Liver (tissue), 9 donors: ENCODE measurements around the gene ANXA9. TPM values are rescaled to one million over a fixed set of nuclear protein-coding genes. Genes with fewer than 3 reads are reported as not detected.

Source experiments
- DNase-seq: peaks from one replicate; pipeline ENCODE4 v3.0.0-alpha.2; 2017; ENCODE audit warnings: low spot score
- H3K27ac ChIP-seq, 2 donors: one replicate each; pipeline ENCODE4 v1.7.0; 2013; ENCODE audit warnings: inconsistent platforms in 2 of 2, low read length in 2 of 2, control low read depth in 1 of 2, low read depth in 1 of 2, mild to moderate bottlenecking in 1 of 2
- H3K27me3 ChIP-seq, 4 donors: one replicate each; pipeline versions ENCODE4 v1.6.1 to v1.7.0; 2013; ENCODE audit warnings: low read length in 3 of 4, inconsistent platforms in 1 of 4, mild to moderate bottlenecking in 1 of 4, moderate library complexity in 1 of 4; ENCODE audit not compliant: control insufficient read depth in 4 of 4, insufficient read depth in 4 of 4
- H3K36me3 ChIP-seq, 4 donors: one replicate each; pipeline versions ENCODE4 v1.6.1 to v1.7.0; 2013; ENCODE audit warnings: low read length in 3 of 4, mild to moderate bottlenecking in 3 of 4, low read depth in 1 of 4, moderate library complexity in 1 of 4; ENCODE audit not compliant: control insufficient read depth in 4 of 4, insufficient read depth in 3 of 4
- H3K4me1 ChIP-seq, 4 donors: one replicate each; pipeline versions ENCODE4 v1.6.1 to v1.7.0; 2013; ENCODE audit warnings: low read length in 3 of 4, mild to moderate bottlenecking in 3 of 4, moderate library complexity in 1 of 4; ENCODE audit not compliant: control insufficient read depth in 4 of 4, insufficient read depth in 4 of 4
- H3K4me3 ChIP-seq, 3 donors: one replicate each; pipeline versions ENCODE4 v1.6.1 to v1.7.0; 2013; ENCODE audit warnings: low read length in 3 of 3, control low read depth in 1 of 3, low read depth in 1 of 3, mild to moderate bottlenecking in 1 of 3
- H3K9ac ChIP-seq, 2 donors: one replicate each; pipeline ENCODE4 v1.7.0; 2013; ENCODE audit warnings: low read length in 2 of 2, mild to moderate bottlenecking in 2 of 2, moderate library complexity in 2 of 2, control low read depth in 1 of 2, low read depth in 1 of 2
- H3K9me3 ChIP-seq, 4 donors: one replicate each; pipeline versions ENCODE4 v1.6.1 to v1.7.0; 2013; ENCODE audit warnings: low read length in 3 of 4; ENCODE audit not compliant: control insufficient read depth in 4 of 4
- EGR1 ChIP-seq, 2 donors: IDR thresholded peaks; 2 replicates each; pipeline ENCODE4 v1.6.1; 2016 to 2018; ENCODE audit warnings: antibody characterized with exemption in 2 of 2, low read depth in 2 of 2
- FOXA1 ChIP-seq: IDR thresholded peaks from 2 replicates; pipeline ENCODE4 v1.6.1; 2016; ENCODE audit warnings: antibody characterized with exemption
- FOXA2 ChIP-seq: IDR thresholded peaks from 2 replicates; pipeline ENCODE4 v1.6.1; 2016; ENCODE audit warnings: antibody characterized with exemption
- GABPA ChIP-seq, 2 donors: IDR thresholded peaks in 1 of 2; conservative IDR thresholded peaks in 1 of 2; 2 replicates each; pipeline ENCODE4 v1.6.1; 2016; ENCODE audit warnings: antibody characterized with exemption in 2 of 2, mild to moderate bottlenecking in 1 of 2, moderate library complexity in 1 of 2
- HNF4A ChIP-seq, 2 donors: conservative IDR thresholded peaks; 2 replicates each; pipeline ENCODE4 v1.6.1; 2016; ENCODE audit warnings: antibody characterized with exemption in 2 of 2, mild to moderate bottlenecking in 2 of 2
- HNF4G ChIP-seq: IDR thresholded peaks from 2 replicates; pipeline ENCODE4 v1.6.1; 2016; ENCODE audit warnings: antibody characterized with exemption
- JUND ChIP-seq, 2 donors: IDR thresholded peaks; 2 replicates each; pipeline ENCODE4 v1.6.1; 2016; ENCODE audit warnings: antibody characterized with exemption in 2 of 2
- NR2F2 ChIP-seq: IDR thresholded peaks from 2 replicates; pipeline ENCODE4 v1.6.1; 2016; ENCODE audit warnings: antibody characterized with exemption
- RAD21 ChIP-seq, 2 donors: IDR thresholded peaks; 2 replicates each; pipeline ENCODE4 v1.6.1; 2016; ENCODE audit warnings: antibody characterized with exemption in 2 of 2, mild to moderate bottlenecking in 2 of 2
- RXRA ChIP-seq, 2 donors: IDR thresholded peaks; 2 replicates each; pipeline ENCODE4 v1.6.1; 2017 to 2018; ENCODE audit warnings: antibody characterized with exemption in 2 of 2, mild to moderate bottlenecking in 1 of 2
- TAF1 ChIP-seq: conservative IDR thresholded peaks from 2 replicates; pipeline ENCODE4 v1.6.1; 2016; ENCODE audit warnings: antibody characterized with exemption, mild to moderate bottlenecking
- YY1 ChIP-seq: IDR thresholded peaks from 2 replicates; pipeline ENCODE4 v1.6.1; 2016; ENCODE audit warnings: antibody characterized with exemption, mild to moderate bottlenecking
- WGBS: extraction: QIAGEN DNeasy Blood & Tissue Kit; methylation state at CpG from one replicate; pipeline ENCODE4 v1.1.7; 2013; 5-methylcytosine and 5-hydroxymethylcytosine counted together
- polyA plus RNA-seq, 2 donors: library from polyadenylated mRNA; stranded (reverse) in 1 of 2; unstranded in 1 of 2; fragments of 200-250 nt in 1 of 2; fragments of >200 nt in 1 of 2; fragmentation: Nextera tagmentation in 1 of 2; extraction: Ambion mirVana in 1 of 2; gene quantifications; one replicate each; pipeline versions ENCODE4 v1.2.1 to v1.2.3, GENCODE V29; 2013 to 2015
- total RNA-seq, 2 donors: library from RNA; depleted of rRNA; stranded (reverse); fragments of >200 nt; gene quantifications; one replicate each; pipeline ENCODE4 v1.2.3, GENCODE V29; 2014
- TF ChIP-seq, protein P1 (sequence below): IDR thresholded peaks from 2 replicates; pipeline ENCODE4 v1.6.1; 2016; ENCODE audit warnings: antibody characterized with exemption
- TF ChIP-seq, protein P2 (sequence below): fragments of 150-350 bp; IDR thresholded peaks from 2 replicates; pipeline ENCODE4 v1.5.1; 2017; ENCODE audit warnings: improper control_type of control experiment, low read depth, low read length; ENCODE audit not compliant: missing input control
- TF ChIP-seq, protein P3 (sequence below): IDR thresholded peaks from 2 replicates; pipeline ENCODE4 v1.6.1; 2016; ENCODE audit warnings: antibody characterized with exemption
- TF ChIP-seq, protein P4 (sequence below): IDR thresholded peaks from 2 replicates; pipeline ENCODE4 v1.6.1; 2016; ENCODE audit warnings: antibody characterized with exemption
- donor health status: healthy.
- donor health status: healthy.
- donor health status: healthy.
- donor health status: healthy.
- donor health status: healthy.

The ANXA9 gene
- total and polyA plus RNA-seq, 4 donors: 7.5 to 24.0 (median 17.0) TPM

DNA sequence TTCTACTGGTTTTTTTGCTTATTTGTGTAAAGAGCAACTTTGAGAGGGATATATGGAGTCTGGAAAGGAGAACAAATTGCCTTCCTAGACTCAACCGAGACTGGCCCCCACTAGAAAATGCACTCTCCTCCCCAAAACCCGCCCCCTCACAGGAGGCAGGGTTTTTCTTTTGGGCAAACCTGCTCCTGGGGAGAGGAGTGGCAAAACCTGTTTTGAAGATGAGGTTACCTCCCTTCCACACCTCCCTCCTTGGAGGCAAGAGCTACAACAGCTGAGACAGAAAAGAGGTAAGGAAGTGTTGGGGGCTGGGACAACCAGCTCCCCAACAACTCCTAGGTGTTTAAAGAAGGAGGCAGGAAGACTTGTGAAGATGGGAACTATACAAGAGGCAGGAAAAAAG is 54.3 kb downstream of the ANXA9 start, which contains the start of gene BNIPL:
Gene BNIPL, plus strand, starts transcription at position 231 of the 400 bp plus-strand sequence. Its CDS starts 140 bp downstream, at position 371.
- TF ChIP-seq RAD21 (IDR thresholded peaks at IDR 0.05) (no peak), YY1 (no peak), TAF1 (no peak), HNF4G (no peak), JUND (IDR thresholded peaks at IDR 0.05) (no peak), NR2F2 (no peak), HNF4A (conservative IDR thresholded peaks at IDR 0.05) (no peak), FOXA1 (no peak), RXRA (IDR thresholded peaks at IDR 0.05) (no peak)
- TF ChIP-seq, protein P1, sequence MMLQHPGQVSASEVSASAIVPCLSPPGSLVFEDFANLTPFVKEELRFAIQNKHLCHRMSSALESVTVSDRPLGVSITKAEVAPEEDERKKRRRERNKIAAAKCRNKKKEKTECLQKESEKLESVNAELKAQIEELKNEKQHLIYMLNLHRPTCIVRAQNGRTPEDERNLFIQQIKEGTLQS: no peak
- TF ChIP-seq, protein P2, sequence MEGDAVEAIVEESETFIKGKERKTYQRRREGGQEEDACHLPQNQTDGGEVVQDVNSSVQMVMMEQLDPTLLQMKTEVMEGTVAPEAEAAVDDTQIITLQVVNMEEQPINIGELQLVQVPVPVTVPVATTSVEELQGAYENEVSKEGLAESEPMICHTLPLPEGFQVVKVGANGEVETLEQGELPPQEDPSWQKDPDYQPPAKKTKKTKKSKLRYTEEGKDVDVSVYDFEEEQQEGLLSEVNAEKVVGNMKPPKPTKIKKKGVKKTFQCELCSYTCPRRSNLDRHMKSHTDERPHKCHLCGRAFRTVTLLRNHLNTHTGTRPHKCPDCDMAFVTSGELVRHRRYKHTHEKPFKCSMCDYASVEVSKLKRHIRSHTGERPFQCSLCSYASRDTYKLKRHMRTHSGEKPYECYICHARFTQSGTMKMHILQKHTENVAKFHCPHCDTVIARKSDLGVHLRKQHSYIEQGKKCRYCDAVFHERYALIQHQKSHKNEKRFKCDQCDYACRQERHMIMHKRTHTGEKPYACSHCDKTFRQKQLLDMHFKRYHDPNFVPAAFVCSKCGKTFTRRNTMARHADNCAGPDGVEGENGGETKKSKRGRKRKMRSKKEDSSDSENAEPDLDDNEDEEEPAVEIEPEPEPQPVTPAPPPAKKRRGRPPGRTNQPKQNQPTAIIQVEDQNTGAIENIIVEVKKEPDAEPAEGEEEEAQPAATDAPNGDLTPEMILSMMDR: no peak
- H3K9ac ChIP-seq: no peak within 1 kb of the TSS
- WGBS: 65% methylated on average over 2 of the region's 2 CpGs

DNA sequence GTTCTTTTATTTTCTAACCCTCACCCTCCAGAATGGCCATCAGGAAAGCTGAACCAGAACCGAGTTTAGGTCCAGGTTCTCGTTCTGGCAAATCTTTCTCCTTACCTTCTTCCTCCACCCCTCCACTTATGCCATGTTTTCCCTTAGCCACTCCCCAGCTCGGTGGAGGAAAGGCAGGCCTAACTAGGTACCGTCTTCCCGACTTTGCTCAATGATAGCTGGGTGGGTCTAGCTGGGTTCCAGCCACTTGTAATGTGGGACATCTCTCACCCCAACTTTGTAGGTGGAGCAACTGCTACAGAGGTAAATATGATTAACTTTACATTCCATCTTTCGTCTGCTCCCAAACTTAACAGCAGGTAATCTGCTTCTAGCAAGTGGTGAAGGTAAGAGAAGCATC is 54.9 kb downstream of the ANXA9 start:
- Histone ChIP-seq H3K4me3 (no peak overlapping the region), H3K9me3 (no peaks in the 10 kb centered on the region), H3K36me3 (peaks cover 6 to 25% (median 15%) of the 10 kb centered on the region in 4 donors), H3K27ac (no peak overlapping the region), H3K9ac (no peak overlapping the region), H3K4me1 (no peaks in the 10 kb centered on the region), H3K27me3 (no peaks in the 10 kb centered on the region)
- TF ChIP-seq YY1 (no peak), JUND (IDR thresholded peaks at IDR 0.05) (no peak), NR2F2 (no peak), TAF1 (no peak), FOXA2 (no peak), EGR1 (IDR thresholded peaks at IDR 0.05; ENCODE audit: low read depth in 2 of 2) (no peak), RXRA (IDR thresholded peaks at IDR 0.05) (no peak), GABPA (IDR thresholded peaks at IDR 0.05 in 1 of 2, conservative IDR thresholded peaks at IDR 0.05 in 1 of 2) (no peak)
- TF ChIP-seq, protein P3, sequence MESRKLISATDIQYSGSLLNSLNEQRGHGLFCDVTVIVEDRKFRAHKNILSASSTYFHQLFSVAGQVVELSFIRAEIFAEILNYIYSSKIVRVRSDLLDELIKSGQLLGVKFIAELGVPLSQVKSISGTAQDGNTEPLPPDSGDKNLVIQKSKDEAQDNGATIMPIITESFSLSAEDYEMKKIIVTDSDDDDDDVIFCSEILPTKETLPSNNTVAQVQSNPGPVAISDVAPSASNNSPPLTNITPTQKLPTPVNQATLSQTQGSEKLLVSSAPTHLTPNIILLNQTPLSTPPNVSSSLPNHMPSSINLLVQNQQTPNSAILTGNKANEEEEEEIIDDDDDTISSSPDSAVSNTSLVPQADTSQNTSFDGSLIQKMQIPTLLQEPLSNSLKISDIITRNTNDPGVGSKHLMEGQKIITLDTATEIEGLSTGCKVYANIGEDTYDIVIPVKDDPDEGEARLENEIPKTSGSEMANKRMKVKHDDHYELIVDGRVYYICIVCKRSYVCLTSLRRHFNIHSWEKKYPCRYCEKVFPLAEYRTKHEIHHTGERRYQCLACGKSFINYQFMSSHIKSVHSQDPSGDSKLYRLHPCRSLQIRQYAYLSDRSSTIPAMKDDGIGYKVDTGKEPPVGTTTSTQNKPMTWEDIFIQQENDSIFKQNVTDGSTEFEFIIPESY: no peak
- DNase-seq: no peak
- 89% methylated on average over 6 of the region's 6 CpGs for WGBS

More for the DNA sequence above, 54.3 kb downstream of the ANXA9 start, which contains the start of gene BNIPL:
- no peak for DNase-seq
- no peaks in the 10 kb centered on the region for H3K4me1 ChIP-seq
- no peak within 1 kb of the TSS for H3K27ac ChIP-seq
- no peaks in the 10 kb centered on the region for H3K9me3 ChIP-seq
- H3K36me3 ChIP-seq: peaks cover 6 to 28% (median 19%) of the 10 kb centered on the region in 4 donors
- H3K4me3 ChIP-seq: no peak within 1 kb of the TSS
- H3K27me3 ChIP-seq: no peaks in the 10 kb centered on the region

GRCh38 chr1:151039521-151039920 is 57.4 kb downstream of the ANXA9 start:
- Histone ChIP-seq H3K27me3 (no peaks in the 10 kb centered on the region), H3K36me3 (peaks cover 0 to 13% (median 9%) of the 10 kb centered on the region in 4 donors), H3K27ac (no peak overlapping the region), H3K9ac (no peak overlapping the region), H3K9me3 (no peaks in the 10 kb centered on the region), H3K4me1 (no peaks in the 10 kb centered on the region), H3K4me3 (no peak overlapping the region)
- DNase-seq: no peak
- WGBS: 92% methylated on average over 3 of the region's 3 CpGs
- TF ChIP-seq, protein P1: no peak
- TF ChIP-seq RXRA (IDR thresholded peaks at IDR 0.05): no peak
- TF ChIP-seq, protein P3: no peak
- TF ChIP-seq, protein P4, sequence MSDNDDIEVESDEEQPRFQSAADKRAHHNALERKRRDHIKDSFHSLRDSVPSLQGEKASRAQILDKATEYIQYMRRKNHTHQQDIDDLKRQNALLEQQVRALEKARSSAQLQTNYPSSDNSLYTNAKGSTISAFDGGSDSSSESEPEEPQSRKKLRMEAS: no peak
- TF ChIP-seq, protein P2: no peak
- no peak for TF ChIP-seq FOXA1
- no peak for TF ChIP-seq NR2F2
- no peak for TF ChIP-seq FOXA2
